Tongue (tissue), 2 donors: ENCODE data around the gene MBTPS1. TPM values are rescaled to one million over a fixed set of nuclear protein-coding genes. Genes with fewer than 3 reads are reported as not detected.

Source experiments
- DNase-seq: peaks from one replicate; pipeline ENCODE4 v3.0.0-alpha.2; 2015
- total RNA-seq: library from RNA; depleted of rRNA; stranded (reverse); fragments of >200 nt; gene quantifications from one replicate; pipeline ENCODE4 v1.2.3, GENCODE V29; 2014

MBTPS1 gene
- total RNA-seq, 1 donor from 2014 or later = 96.9 TPM

GRCh38 chr16:84074721-84075120 lies 42.0 kb downstream of the MBTPS1 start:
- no peak for DNase-seq

- DNase-seq = peak; percentile 31
Observed at GRCh38 chr16:84072014-84072413, 44.7 kb downstream of the MBTPS1 start.

DNA sequence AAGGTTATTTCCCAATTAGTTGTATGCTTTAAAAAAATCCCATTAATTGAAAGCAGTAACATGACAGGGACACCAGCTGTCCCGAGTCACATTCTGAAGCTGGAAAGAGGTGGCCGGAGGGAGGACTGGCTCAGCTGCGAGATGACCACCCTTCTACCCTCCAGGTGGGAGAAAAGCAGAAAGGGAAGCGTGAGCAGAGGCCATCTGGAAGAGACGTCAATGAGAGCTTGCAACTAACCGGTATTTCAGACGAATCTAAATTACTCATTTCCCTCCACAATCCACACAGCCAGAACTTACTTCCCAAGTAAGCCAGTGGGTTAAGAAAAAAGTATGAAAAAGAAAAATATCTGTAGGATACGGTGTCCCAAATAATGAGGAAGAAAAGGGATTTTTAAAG lies 45.6 kb downstream of the MBTPS1 start:
- DNase-seq = no peak

DNA sequence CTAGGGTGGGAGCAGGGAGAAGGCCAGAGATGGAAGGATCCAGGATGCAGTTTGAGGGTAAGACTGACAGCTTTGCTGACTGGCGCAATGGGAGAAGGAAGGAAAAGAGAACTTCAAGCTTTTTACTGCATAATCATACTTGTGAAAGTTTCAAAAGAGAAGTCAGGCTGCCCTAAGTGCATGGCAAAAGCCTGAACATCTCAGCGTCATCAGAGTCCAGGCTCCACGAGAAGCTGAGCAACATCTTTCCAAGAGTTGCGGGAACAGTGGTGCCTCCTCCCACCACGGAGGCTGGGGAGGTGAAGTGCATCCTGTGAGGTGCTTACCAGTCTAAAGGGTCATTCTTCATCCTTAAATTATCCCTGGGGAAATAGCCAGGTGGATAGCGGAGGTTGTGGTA lies 47.2 kb downstream of the MBTPS1 start:
- DNase-seq = no peak

GRCh38 chr16:84068783-84069462 lies 47.8 kb downstream of the MBTPS1 start:
- DNase-seq = no peak

DNA sequence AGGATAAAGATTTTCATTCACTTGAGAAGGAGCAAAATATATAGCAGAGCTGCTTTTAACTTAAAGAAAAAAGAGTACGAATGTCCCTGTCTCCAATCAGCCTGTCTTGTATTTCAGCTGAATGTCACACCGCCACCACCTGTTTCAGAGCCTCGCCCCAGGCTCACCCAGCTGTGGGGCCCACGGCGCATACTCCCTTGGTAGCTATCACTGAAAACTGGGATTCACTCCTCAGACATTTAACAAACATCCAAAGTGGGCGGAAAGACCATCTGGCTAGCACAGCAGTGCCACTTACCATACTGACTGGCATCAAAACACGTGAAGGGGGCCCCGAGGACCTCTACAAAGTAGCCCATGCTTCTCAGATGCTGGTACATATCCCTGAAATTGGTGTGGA lies 48.7 kb downstream of the MBTPS1 start:
- DNase-seq = no peak

DNA sequence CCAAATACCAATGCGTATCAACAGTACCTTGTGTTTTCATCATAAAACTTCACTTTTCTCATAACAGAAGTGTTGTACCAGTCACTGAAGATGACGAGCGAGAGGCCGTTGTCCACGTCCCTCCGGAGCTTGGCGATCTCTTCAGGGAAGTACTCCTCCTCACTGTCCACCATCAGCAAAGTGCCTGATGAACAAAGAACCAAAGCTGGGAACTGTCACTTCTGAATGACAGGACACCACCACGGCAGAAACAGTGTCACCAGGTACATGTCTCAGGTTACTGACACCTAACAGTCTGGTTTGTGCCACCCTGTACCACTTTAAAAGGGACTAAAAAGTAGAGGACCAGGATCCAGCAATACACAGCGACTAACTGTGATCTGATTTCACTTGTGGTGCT lies 49.1 kb downstream of the MBTPS1 start:
- no peak for DNase-seq

- peak; percentile 79 for DNase-seq
Observed at GRCh38 chr16:84065536-84066132, 51.1 kb downstream of the MBTPS1 start.

DNA sequence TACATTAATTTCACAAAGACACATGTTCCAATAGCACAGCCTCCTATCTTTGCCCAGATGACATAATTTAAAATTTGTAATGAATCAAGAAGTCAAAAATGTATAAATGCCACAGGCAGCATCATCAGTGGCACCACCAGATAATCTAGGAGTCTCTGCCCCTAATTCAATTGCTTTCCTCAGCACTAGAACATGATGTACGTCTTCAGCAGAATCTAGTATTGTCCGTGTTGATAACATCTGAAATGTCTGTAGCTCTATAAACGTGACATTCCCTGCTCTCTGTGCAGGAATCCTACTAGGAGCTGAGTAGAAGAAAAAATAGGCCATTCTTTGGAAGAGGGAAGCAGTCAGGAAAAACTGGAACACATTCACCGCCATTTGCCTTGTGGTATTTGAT lies 52.8 kb downstream of the MBTPS1 start:
- DNase-seq = no peak

GRCh38 chr16:84062734-84063640 lies 53.8 kb downstream of the MBTPS1 start:
- peak; percentile 84 for DNase-seq

GRCh38 chr16:84061236-84061819 lies 55.4 kb downstream of the MBTPS1 start:
- no peak for DNase-seq

- DNase-seq = no peak
Observed at GRCh38 chr16:84059946-84060901, 56.5 kb downstream of the MBTPS1 start.

DNA sequence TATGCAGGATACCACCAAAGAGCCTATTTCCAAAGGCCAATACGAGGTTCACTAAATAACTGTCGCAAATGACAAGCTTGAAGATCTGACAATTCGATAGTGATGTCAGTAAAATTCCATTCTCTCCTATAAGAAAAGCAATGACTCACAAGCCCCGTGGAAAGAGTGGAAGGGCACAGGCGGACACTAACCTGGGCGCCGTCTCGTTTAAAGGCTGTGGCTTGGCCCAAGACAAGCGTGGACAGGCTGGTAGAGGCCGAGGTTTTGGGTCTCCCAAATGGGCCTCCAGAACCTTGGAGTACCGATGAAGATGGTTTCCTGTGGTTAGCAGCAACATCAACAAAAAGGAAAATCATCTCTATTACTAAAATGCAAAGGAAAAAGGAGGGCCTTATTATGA lies 57.6 kb downstream of the MBTPS1 start:
- DNase-seq = no peak

DNA sequence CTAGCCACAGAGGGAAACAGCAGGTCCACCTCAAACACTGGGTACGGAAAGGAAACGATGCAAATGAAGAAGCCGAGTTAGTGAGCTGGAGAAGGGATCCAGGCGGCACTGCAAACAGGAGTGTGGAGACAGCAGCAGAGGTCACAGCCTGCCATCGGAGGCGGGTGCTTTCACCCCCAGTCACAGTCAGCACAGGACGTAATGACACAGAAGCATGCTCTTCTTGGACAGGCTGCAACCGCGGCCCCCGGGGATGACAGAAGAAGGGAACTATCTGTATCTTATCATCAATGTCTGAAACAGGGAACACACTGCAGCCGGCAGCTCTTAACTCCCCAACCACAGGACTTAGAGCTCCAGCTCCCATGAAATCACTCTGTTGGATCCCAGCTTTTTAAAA lies 58.1 kb downstream of the MBTPS1 start:
- DNase-seq = no peak

DNA sequence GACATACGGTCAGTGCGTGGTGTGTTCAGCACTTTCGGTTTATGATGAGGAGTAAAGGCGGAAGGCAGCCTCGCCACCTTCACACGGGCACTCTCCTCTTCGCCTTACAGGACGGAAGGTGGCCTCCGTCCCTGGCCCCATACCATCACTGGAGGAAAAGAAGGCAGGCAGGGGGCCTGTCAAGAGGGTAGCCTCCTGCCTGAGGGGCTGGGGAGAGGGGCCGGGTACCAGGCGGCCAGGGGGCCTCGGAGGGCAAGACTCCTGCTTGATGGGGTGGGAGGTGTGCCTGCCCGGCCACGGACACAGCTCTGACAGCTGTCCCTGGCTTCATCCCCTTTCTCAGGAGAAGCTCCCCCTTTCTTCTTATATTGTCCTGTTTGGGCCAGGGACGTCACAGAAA lies 58.5 kb downstream of the MBTPS1 start:
- DNase-seq = no peak

GRCh38 chr16:84056933-84057332 lies 59.8 kb downstream of the MBTPS1 start:
- no peak for DNase-seq

DNA sequence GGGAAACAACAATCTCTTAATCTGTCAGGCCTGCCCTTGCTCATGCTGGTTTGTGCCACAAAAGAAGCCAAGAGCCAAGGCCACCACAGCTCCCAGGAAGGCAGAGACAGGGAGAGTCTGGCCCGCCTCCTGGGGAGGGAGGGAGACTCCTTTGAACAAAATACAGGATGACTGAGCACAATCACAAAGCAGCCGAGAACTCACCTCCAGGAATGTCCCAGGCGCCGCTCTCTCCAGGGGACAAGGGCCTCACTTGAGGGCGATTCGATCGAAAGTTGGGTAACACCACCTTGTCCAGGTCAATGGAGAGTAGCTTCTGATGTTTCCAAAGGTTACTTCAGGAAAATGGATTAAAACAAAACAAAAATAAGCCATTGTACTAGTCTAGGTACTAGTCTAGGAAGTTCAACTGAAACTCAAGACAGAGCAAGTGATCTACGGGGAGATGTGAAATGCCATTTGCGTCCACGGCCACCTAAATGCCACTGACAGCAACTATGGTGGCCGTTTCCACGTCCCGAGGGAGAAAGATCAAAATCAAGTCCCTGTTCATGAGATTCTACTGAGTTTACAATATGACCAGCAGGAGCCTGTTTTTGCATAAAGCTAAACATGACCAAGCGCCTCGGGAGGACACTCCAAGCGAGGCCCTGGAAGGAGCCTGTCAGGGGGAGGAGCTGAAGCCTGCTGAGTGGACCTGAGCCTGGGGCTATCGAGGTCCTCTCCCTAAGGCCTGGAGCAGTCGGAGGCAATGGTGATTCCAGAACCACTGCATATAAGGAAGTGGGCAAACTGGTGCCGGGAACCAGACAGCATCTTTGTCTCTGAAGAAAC lies 60.7 kb downstream of the MBTPS1 start:
- no peak for DNase-seq

GRCh38 chr16:84055366-84055765 lies 61.4 kb downstream of the MBTPS1 start:
- DNase-seq = peak; percentile 71

DNA sequence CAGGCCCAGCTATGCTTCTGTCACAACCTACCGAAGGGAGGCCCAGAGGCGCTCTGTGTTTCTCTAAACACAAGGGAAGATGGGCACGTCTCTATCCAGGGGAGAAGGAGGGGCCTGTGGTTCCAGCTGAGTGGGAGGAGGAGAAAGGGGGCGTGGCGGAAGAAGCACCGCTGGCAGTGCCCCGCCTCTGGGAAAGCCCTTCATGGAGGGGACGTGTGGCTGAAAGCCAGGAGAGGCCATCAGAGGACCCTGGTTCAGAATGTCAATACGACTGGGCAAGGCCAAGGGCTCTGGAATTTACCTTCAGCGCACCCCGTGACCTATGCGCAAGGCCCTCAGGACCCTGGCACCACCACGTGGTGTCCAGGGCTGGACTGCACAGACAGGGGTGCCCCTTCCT lies 61.8 kb downstream of the MBTPS1 start:
- no peak for DNase-seq

DNA sequence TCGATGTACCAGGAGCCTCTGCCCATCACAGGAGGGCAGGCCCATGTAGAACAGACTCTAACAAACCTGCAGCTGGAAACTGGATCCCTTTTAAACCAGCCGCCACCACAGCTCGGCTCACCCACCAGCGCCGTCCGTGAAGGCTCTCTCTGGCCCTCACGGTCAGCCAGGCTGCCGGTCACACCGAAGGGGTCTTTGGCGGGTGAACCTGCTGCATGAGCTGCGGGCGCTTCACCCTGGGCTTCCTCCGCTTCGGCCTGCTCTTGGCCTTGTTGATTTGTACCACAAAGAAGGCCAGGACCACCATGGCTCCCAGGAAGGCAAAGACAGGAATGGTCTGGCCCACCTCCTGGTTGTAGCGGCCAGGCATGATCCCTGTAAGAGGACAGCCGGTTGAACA lies 62.5 kb downstream of the MBTPS1 start:
- no peak for DNase-seq

- DNase-seq = no peak
Observed at GRCh38 chr16:84053237-84053636, 63.5 kb downstream of the MBTPS1 start.
